GOT3 (cell line): Measurements from ENCODE around the gene MXD4.
"Not testable (repeated sequence)": the region's sequence is repeated elsewhere in the genome, so short reads cannot be mapped to it uniquely, and the experiment has no call there.

Source experiments
- DNase-seq: peaks from one replicate; lab custom pipeline; 2025; ENCODE audit warnings: mixed read lengths; lab: John Stamatoyannopoulos, UW

Gene MXD4

GRCh38 chr4:2275546-2276251, 13.8 kb upstream of the MXD4 start:
- DNase-seq: no peak

DNA sequence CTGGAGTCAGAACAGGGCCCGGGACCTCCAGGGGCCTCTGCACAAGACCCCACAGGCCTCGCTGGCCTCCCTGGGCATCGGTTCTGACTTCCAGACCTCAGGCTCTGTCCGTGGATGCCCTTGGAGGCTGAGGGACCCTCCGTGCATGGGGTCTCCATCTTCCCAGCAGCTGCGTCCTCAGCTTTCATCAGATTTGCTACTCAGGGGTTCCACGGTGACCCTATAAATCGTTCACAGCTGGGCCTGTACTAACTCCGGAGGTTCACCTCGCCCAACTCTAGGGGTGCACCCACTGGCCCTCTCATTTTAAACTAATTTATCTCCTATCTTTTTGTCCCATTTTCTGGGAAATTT, 13.1 kb upstream of the MXD4 start:
- not testable (repeated sequence) for DNase-seq

DNA sequence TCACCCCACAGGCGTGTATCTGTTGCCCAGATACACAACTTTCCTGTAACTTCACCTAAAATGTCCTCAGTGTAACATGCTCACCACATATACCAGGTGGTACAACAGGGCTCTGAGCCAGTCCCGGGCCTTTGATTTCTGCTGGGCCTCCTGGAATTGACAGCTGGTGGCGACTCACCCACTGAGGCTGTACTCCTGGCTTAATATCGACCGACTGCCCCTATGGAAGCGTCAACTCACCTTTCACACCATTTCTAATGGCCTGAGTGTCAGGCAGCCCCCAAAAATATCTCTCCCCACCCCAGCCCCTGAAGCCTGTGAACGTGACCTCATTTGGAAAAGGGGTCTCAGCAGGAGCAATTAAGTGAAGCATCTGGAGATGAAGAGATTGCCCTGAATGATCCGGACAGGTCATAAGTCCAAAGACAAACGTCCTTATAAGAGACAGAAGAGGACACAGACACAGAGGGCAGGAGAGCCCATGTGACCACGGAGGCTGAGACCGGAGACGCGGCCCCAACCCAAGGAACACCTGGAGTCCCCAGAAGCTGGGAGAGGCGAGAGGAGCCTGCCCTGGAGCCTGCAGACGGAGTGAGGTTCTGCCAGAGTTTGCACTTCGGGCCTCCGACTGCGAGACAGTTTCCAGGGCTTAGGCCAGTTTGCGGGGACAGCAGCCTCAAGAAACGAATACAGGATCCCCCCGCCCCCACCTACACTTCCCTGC, 12.6 kb upstream of the MXD4 start:
- DNase-seq: no peak

DNA sequence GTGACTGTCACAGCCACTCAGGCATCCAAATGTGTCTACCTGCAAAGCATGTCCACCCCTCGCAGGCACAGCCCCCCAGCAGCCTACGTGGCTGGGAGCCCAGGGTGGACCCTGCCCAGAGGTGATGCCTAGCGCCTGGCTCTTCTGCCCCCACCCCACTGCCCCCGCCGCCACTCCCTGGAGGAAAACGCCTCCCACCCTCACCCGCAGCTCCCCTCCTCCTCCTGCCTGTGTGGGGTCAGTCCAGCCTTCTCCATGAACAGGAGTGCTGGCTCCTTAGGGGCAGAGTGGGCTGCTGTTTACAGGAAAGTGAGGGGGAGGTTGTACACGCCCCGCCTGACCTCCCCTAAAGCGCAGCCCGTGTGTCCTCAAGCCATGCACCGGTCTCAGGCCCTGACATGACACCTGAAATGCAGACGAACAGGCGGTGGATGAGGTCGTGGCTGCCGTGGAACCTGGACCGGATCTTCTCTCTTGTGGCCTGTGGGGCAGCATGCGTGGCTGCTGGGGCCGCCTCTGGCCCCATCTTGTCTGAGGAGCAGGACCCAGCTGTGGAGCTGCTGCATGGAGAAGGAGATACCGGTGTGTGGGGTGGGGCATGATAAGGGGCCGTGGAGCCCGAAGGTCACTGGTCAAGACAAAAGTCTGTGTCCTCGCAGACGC, 11.9 kb upstream of the MXD4 start:
- DNase-seq: no peak

DNA sequence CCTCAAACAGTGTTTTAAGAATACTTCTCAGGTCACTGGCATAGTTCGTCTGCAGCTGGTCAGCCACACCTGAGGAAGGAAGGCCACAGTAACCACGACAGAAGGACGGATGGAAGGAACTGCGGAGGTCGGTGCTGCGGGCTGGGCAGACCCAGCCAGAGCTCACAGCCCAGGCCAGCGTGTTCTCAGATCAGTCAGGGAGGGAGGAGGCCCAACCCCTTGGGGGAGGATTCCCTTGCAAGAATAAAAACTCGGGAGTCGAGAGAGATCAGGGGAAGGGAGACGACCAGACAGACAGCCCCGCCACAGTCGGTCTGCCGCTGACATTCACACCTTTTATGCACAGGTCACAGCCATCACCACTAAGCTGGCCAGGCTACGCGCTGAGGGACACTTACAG, 11.3 kb upstream of the MXD4 start:
- DNase-seq: no peak

DNA sequence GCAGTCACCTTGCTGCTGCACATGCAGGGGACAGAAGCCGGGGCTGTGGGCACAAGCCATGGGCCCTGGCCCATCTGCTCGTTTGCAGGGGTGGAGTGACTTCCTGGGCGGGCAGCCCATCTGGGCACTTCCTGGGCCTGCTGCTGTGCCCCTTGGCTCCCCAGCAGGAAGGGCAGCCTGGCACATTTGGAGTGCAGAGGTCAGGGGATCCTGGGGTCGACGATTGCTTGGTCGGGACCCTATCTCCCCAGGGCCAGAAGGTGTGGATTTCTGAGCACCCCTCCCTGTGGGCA, 10.9 kb upstream of the MXD4 start:
- DNase-seq: no peak

DNA sequence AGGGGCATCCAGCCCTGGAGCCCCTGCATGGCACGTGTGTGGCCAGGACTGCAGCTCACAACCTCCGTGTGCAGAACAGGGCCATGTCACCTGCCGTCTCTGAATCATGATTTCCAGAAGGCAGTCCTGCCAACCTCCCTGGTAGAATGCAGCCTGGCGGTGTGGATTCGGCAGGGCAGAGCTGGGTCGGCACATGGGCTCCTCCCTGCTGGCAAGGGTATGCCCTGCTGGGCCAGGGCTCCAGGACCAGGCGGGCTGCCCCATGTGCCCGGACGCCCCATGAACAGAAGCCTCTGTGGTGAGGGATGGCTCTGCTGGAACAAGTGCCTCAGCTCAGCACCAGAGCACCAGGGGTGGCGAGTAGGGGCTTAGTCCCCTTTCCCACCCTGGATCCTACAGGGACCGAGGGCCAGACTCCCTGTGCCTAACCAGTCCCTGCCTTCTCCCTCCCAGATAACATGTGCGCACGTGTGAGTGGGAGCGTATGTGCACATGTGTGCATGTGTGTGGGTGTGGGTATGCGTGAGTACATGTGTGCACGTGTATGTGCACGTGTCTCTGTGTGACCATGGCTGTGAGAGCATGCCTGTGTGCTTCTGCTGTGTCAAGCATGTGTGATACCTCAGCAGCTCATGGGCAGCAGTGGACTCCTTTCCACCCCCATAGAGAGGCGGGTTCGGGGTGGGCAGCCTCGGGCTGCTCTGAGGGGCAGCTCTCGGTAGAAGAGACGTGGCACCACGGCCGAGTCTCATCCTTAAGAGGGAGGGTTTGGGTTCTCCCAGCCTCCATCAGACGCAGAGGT, 10.3 kb upstream of the MXD4 start:
- DNase-seq: no peak

DNA sequence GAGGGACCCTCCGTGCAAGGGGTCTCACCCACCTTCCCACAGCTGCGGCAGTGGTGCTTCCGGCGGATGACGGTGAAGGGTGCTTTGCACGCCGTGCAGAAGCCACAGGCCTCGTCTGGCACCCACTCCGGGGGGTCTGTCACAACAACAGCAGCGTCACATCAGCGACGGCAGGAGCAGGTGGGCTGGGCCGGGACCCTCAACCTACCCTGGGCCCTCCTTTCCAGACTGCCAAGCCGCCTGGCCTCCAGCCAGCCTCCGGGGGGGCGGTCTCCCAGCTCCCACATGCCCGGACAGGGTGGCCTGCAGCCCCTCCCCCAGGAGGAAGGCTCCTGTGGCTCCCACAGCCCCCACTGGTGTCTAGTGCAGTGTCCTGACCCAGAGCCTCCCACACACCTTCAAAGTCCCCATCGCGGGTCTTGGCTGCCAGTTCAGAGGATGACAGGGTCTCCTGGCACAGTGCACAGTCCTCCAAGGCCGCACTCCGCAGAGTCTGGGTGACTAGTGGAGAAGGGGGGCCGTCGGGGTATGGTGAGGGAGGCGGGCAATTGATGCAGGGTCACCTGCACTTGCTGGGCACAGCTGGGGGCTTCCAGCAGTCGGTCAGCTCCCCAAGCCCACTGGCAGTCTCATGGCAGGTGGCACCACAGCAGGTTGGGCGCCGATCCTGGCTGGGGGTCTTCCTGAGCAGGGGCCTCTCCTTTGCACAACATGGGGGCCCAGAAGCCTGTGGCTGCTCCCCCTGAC, 9.5 kb upstream of the MXD4 start:
- no peak for DNase-seq

GRCh38 chr4:2270341-2271165, 8.6 kb upstream of the MXD4 start:
- no peak for DNase-seq

GRCh38 chr4:2269618-2270163, 7.8 kb upstream of the MXD4 start:
- no peak for DNase-seq

GRCh38 chr4:2269206-2269531, 7.3 kb upstream of the MXD4 start:
- no peak for DNase-seq

- DNase-seq: no peak
These were observed 6.7 kb upstream of the MXD4 start for GRCh38 chr4:2268357-2269205.

DNA sequence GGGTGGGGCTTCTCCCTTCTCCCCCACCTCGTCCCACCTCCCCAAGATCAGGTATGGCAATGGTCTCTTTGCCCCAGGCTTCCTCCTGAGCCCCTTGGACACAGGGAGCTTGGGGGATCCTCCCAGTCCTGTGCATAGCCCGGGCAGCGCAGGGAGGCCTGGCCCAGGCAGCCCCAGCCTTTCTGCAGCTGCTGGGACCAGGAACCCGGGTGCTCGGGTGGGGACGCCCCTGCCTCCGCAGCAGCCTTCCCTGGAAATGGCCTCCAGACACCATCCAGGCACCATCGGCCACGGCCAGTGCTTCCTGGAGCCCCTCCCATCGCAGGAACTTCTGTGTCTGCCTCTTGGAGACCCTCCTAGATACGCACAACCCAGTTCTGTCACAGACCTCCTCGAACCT, 5.9 kb upstream of the MXD4 start:
- DNase-seq: no peak

GRCh38 chr4:2267320-2267811, 5.5 kb upstream of the MXD4 start:
- DNase-seq: no peak

- no peak for DNase-seq
These were observed 4.9 kb upstream of the MXD4 start for GRCh38 chr4:2266821-2267220.

GRCh38 chr4:2266181-2266580, 4.3 kb upstream of the MXD4 start:
- no peak for DNase-seq

- DNase-seq: no peak
These were observed 3.5 kb upstream of the MXD4 start for GRCh38 chr4:2265113-2266110.

DNA sequence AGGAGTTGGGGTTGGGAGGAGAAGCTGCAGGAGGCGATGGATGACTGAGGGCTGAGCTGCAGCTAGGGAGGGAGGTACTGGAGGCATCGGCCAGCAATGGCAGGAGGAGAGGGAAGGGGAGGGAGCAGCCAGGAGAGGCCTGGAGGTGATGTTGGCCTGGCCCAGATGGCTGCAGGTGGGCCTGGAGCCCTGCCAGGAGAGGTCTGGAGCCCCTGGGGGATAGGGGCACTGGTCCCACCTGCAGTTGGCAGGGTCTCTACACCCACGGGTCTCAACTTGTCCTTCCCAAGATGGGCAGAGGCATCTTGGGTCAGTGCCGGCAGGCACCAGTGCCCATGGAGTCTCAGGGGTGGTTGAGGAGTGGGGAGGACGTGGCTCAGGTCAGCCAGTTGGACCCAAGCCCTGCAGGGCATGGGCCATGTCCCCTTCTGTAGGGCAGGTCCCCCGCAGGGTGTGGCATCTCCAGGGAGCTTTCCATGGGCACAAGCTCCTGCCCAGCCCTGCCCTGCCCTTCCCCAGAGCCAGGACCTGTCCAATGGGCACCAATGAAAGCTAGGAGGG, 2.7 kb upstream of the MXD4 start:
- no peak for DNase-seq
